HepG2 (cell line): ENCODE measurements around the gene BICRA. TPM values are rescaled to one million over a fixed set of nuclear protein-coding genes. Genes with fewer than 3 reads are reported as not detected.

Experiments used
- ATAC-seq: fragments of 200-7000 bp; cut with Tn5 transposase; 3 replicates; pipeline ENCODE4 v1.9.1; 2020; ENCODE audit warnings: mild to moderate bottlenecking, moderate library complexity
- BruUV-seq: library from RNA; stranded (reverse); fragments of 400-500 nt; replicated peaks from 2 replicates; lab custom pipeline; 2021; lab: Mats Ljungman, UMichigan
- CTCF ChIA-PET: fragments of 300-600 bp; formaldehyde crosslinking; extraction: SDS; loops from one replicate; lab custom pipeline; 2021; ENCODE audit warnings: low total read pairs, inconsistent platforms, low intra/inter-chr PET ratio; lab: Yijun Ruan, JAX
- POLR2A ChIA-PET: fragments of 350-600 bp; sonication (Branson Sonifier 250); formaldehyde crosslinking; loops from one replicate; lab custom pipeline; 2020; ENCODE audit warnings: antibody characterized with exemption, inconsistent platforms; lab: Yijun Ruan, JAX
- DNase-seq: peaks from one replicate; pipeline ENCODE4 v3.0.0-alpha.2; 2015; ENCODE audit warnings: low spot score
- FAIRE-seq: peaks from 3 replicates; lab custom pipeline; 2011; peaks lifted over from hg19 to GRCh38; lab: Jason Lieb, UNC
- H2AFZ ChIP-seq: one replicate; pipeline ENCODE4 v1.6.1; 2011; ENCODE audit warnings: low read length, inconsistent platforms
- H3K27ac ChIP-seq: fragments of 300-600 bp; 3 replicates; pipeline ENCODE4 v1.8.0; 2011; ENCODE audit warnings: mixed run types, mild to moderate bottlenecking, mixed read lengths, low read length, inconsistent platforms; ENCODE audit not compliant: insufficient read depth; ENCODE audit errors: extremely low read length
- H3K27me3 ChIP-seq, 2 experiments: fragments of 200-600 bp in 1 of 2; 2 replicates in 1 of 2; 3 replicates in 1 of 2; pipeline versions ENCODE4 v1.6.0 to v1.8.0; 2011; ENCODE audit warnings: low read length in 2 of 2, mild to moderate bottlenecking in 2 of 2, moderate library complexity in 2 of 2, inconsistent platforms in 1 of 2; ENCODE audit not compliant: insufficient read depth in 2 of 2, control insufficient read depth in 1 of 2
- H3K36me3 ChIP-seq, 2 experiments: fragments of 200-600 bp in 1 of 2; replicated peaks in 1 of 2; 2 replicates in 1 of 2; 3 replicates in 1 of 2; pipeline versions ENCODE4 v1.5.1 to v1.8.0; 2011; ENCODE audit warnings: low read length in 2 of 2, inconsistent platforms in 1 of 2; ENCODE audit not compliant: insufficient read depth in 2 of 2, control insufficient read depth in 1 of 2
- H3K4me1 ChIP-seq: 2 replicates; pipeline ENCODE4 v1.5.1; 2012; ENCODE audit warnings: low read length, inconsistent platforms; ENCODE audit not compliant: insufficient read depth
- H3K4me2 ChIP-seq: 2 replicates; pipeline ENCODE4 v1.6.0; 2011; ENCODE audit warnings: low read depth, low read length, inconsistent platforms
- H3K4me3 ChIP-seq, 3 experiments: fragments of 200-600 bp in 1 of 3; sonication (generic), shearing (Covaris generic) in 1 of 3; replicated peaks in 1 of 3; 2 replicates each; pipeline ENCODE4 v1.5.1; 2011 to 2016; ENCODE audit warnings: low read length in 3 of 3, inconsistent platforms in 2 of 3, low read depth in 2 of 3, mild to moderate bottlenecking in 2 of 3, control low read depth in 1 of 3, mixed read lengths in 1 of 3; ENCODE audit not compliant: insufficient read depth in 1 of 3
- H3K79me2 ChIP-seq: one replicate; pipeline ENCODE4 v1.6.1; 2011; ENCODE audit warnings: low read length, inconsistent platforms; ENCODE audit not compliant: insufficient read depth
- H3K9ac ChIP-seq: 2 replicates; pipeline ENCODE4 v1.6.0; 2011; ENCODE audit warnings: mild to moderate bottlenecking, low read depth, low read length, inconsistent platforms; ENCODE audit not compliant: insufficient read depth
- H3K9me3 ChIP-seq: 2 replicates; pipeline ENCODE4 v1.5.1; 2012; ENCODE audit warnings: mild to moderate bottlenecking, low read length
- H4K20me1 ChIP-seq: 2 replicates; pipeline ENCODE4 v1.6.0; 2011; ENCODE audit warnings: inconsistent platforms, mild to moderate bottlenecking, low read length, moderate library complexity; ENCODE audit not compliant: insufficient read depth
- CCDC6 ChIP-seq: sonication (generic); formaldehyde crosslinking; IDR thresholded peaks from 2 replicates; pipeline ENCODE4 v1.8.1; 2022; ENCODE audit warnings: mild to moderate bottlenecking, missing genetic modification reagents, moderate library complexity
- CEBPB ChIP-seq: IDR thresholded peaks from 2 replicates; pipeline ENCODE4 v1.6.1; 2011; ENCODE audit warnings: low read depth, low read length, improper control_type of control experiment, borderline replicate concordance
- DBP ChIP-seq: sonication (generic); formaldehyde crosslinking; IDR thresholded peaks from 2 replicates; pipeline ENCODE4 v1.4.0; 2020; ENCODE audit warnings: missing genetic modification reagents; ENCODE audit errors: not compliant biosample characterization
- HOXD1 ChIP-seq: sonication (generic); formaldehyde crosslinking; IDR thresholded peaks from 2 replicates; pipeline ENCODE4 v1.5.0; 2020; ENCODE audit warnings: missing genetic modification reagents
- IRF1 ChIP-seq: sonication (generic); formaldehyde crosslinking; IDR thresholded peaks from 2 replicates; pipeline ENCODE4 v1.4.0; 2020; ENCODE audit warnings: low read depth, mild to moderate bottlenecking, missing genetic modification reagents
- MIER3 ChIP-seq: IDR thresholded peaks from 2 replicates; pipeline ENCODE4 v1.6.1; 2016; ENCODE audit warnings: missing compliant biosample characterization, borderline replicate concordance
- PATZ1 ChIP-seq: sonication (generic); formaldehyde crosslinking; IDR thresholded peaks from 2 replicates; pipeline ENCODE4 v1.4.0; 2020; ENCODE audit warnings: missing genetic modification reagents
- RFX5 ChIP-seq: IDR thresholded peaks from 2 replicates; pipeline ENCODE4 v1.6.1; 2011; ENCODE audit warnings: low read depth, low read length, improper control_type of control experiment
- SRSF9 ChIP-seq: fragments of 200-400 bp; formaldehyde crosslinking; IDR thresholded peaks from 2 replicates; pipeline ENCODE4 v1.6.1; 2018; ENCODE audit warnings: borderline replicate concordance, mild to moderate bottlenecking, low read depth, low read length; ENCODE audit not compliant: insufficient read depth, poor library complexity, severe bottlenecking
- TEAD3 ChIP-seq: optimal IDR thresholded peaks from 2 replicates; pipeline ENCODE3; 2016; ENCODE audit warnings: borderline replicate concordance
- ZNF296 ChIP-seq: sonication (generic); formaldehyde crosslinking; conservative IDR thresholded peaks from 2 replicates; pipeline ENCODE4 v1.5.0; 2020; ENCODE audit warnings: mild to moderate bottlenecking, missing genetic modification reagents
- ZNF331 ChIP-seq: sonication (generic); formaldehyde crosslinking; IDR thresholded peaks from 2 replicates; pipeline ENCODE4 v1.4.0; 2020; ENCODE audit warnings: missing genetic modification reagents
- ZNF510 ChIP-seq: sonication (generic); formaldehyde crosslinking; IDR thresholded peaks from 2 replicates; pipeline ENCODE4 v1.4.0; 2020; ENCODE audit warnings: low read depth, mild to moderate bottlenecking, missing genetic modification reagents
- ZNF570 ChIP-seq: sonication (generic); formaldehyde crosslinking; IDR thresholded peaks from 2 replicates; pipeline ENCODE4 v1.4.0; 2020; ENCODE audit warnings: mild to moderate bottlenecking, missing genetic modification reagents, borderline replicate concordance
- ZNF691 ChIP-seq: sonication (generic); formaldehyde crosslinking; IDR thresholded peaks from 2 replicates; pipeline ENCODE4 v1.4.0; 2020; ENCODE audit warnings: missing genetic modification reagents, low read depth, mild to moderate bottlenecking, borderline replicate concordance
- ZNF83 ChIP-seq: sonication (generic); formaldehyde crosslinking; IDR thresholded peaks from 2 replicates; pipeline ENCODE4 v1.4.0; 2020; ENCODE audit warnings: missing genetic modification reagents, mild to moderate bottlenecking, borderline replicate concordance
- WGBS: methylation state at CpG from one replicate; pipeline ENCODE4 v1.1.6; 2017; ENCODE audit warnings: low lambda C conversion rate; 5-methylcytosine and 5-hydroxymethylcytosine counted together
- in situ Hi-C: cut with HindIII; loops from 2 replicates; pipeline ENCODE4 v1.10.0; 2017; ENCODE audit warnings: low pct_unique_long_range_greater_than_20kb; ENCODE audit not compliant: extremely low pct_ligation_motif_present
- intact Hi-C: fragments of 100-400 bp; cut with micrococcal nuclease; formaldehyde crosslinking; loops from one replicate; pipeline ENCODE4 v1.10.0; 2022; ENCODE audit not compliant: unreplicated experiment
- polyA plus RNA-seq, 8 experiments: library from polyadenylated mRNA; depleted of rRNA in 3 of 8; stranded (reverse) in 7 of 8; unstranded in 1 of 8; fragments of >200 nt; fragmentation: Illumina TruSeq in 4 of 8; extraction: Trizol in 4 of 8; gene quantifications; 2 replicates each; pipeline versions ENCODE4 v1.2.1 to v1.2.3, GENCODE V29; 2011 to 2016; ENCODE audit warnings: low read depth in 4 of 8, missing spikeins in 1 of 8, mixed read lengths in 1 of 8; ENCODE audit not compliant: insufficient read depth in 1 of 8
- total RNA-seq, 5 experiments: library from RNA; depleted of rRNA; stranded (reverse); fragments of >200 nt; fragmentation: Illumina TruSeq; extraction: Trizol; gene quantifications; 2 replicates each; pipeline ENCODE4 v1.2.3, GENCODE V29; 2016; ENCODE audit warnings: low read depth in 1 of 5

The BICRA gene
- total and polyA plus RNA-seq, 2 of the 13 experiments (the other 11 are each of a cell fraction or from before 2014, with no cell fraction given), result 0.55 to 0.71 TPM

GRCh38 chr19:47607564-47608073, 1.3 kb upstream of the BICRA start (continued):
- peak; percentile 63; the same call in 1 of the 2 replicates for TF ChIP-seq PATZ1 (CRISPR knock-in tag)
- TF ChIP-seq ZNF83, result 0 out of 2 replicates have a peak, but pooled peaks have one; percentile 13
- TF ChIP-seq TEAD3 (CRISPR knock-in tag), result peak; percentile 4

GRCh38 chr19:47608074-47608918, 638 bp upstream of the BICRA start:
- in situ Hi-C loops, result loop anchor here (10.0 kb wide), 1 partner anchor 87 kb away; no protein-coding TSS in a partner anchor
- H3K4me3 ChIP-seq, result peak overlapping the region; percentile 90 to 97 (median 94)
- POLR2A ChIA-PET, result interaction anchor here (1.1 to 1.6 kb wide), 2 partner anchors 8 to 40 kb away, joined by 7 to 8 read pairs; no protein-coding TSS in a partner anchor
- DNase-seq (peak; percentile 82), ATAC-seq (peak; percentile 91), FAIRE-seq (no peak)
- peaks cover 26% of the 10 kb centered on the region for H3K79me2 ChIP-seq
- no peak overlapping the region for H2AFZ ChIP-seq
- CTCF ChIA-PET, result no interaction called here
- H4K20me1 ChIP-seq, result peaks cover 5% of the 10 kb centered on the region; the same call in 1 of the 2 replicates
- H3K4me1 ChIP-seq, result peaks cover 24% of the 10 kb centered on the region
- peak overlapping the region; percentile 70 for H3K4me2 ChIP-seq
- intact Hi-C loops, result loop anchor here (1.0 to 5.0 kb wide), 2 partner anchors 90 to 91 kb away; partner anchors contain the start of gene NAPA
- no peaks in the 10 kb centered on the region for H3K9me3 ChIP-seq
- H3K36me3 ChIP-seq, result no peaks in the 10 kb centered on the region; a peak in 1 of 5 replicates
- peak overlapping the region; percentile 91 for H3K9ac ChIP-seq
- 2% methylated on average over 33 of the region's 94 CpGs for WGBS
- TSS peak; percentile 93 for BruUV-seq
- no peaks in the 10 kb centered on the region; a peak in 2 of 5 replicates for H3K27me3 ChIP-seq
- peak overlapping the region; percentile 89 for H3K27ac ChIP-seq
- TF ChIP-seq ZNF691 (CRISPR knock-in tag), result peak; percentile 59; the same call in 1 of the 2 replicates
- TF ChIP-seq CEBPB, result no peak
- TF ChIP-seq DBP (CRISPR knock-in tag), result no peak
- no peak for TF ChIP-seq IRF1 (CRISPR knock-in tag)
- TF ChIP-seq ZNF296, result no peak
- no peak for TF ChIP-seq SRSF9
- 0 out of 2 replicates have a peak, but pooled peaks have one; percentile 35 for TF ChIP-seq HOXD1 (CRISPR knock-in tag)
- TF ChIP-seq CCDC6, result peak; percentile 51
- TF ChIP-seq ZNF331 (CRISPR knock-in tag), result peak; percentile 46; the same call in 1 of the 2 replicates
- no peak for TF ChIP-seq ZNF570 (CRISPR knock-in tag)
- no peak for TF ChIP-seq RFX5
- TF ChIP-seq ZNF510 (CRISPR knock-in tag), result peak; percentile 86; the same call in 1 of the 2 replicates
- TF ChIP-seq MIER3 (CRISPR knock-in tag), result no peak
